Endothelial cell of umbilical vein (primary cell): ENCODE data around the gene S100A3. TPM values are rescaled to one million over a fixed set of nuclear protein-coding genes. Genes with fewer than 3 reads are reported as not detected.

Source experiments
- BruUV-seq: library from RNA; stranded (reverse); fragments of 400-500 nt; replicated peaks from 2 replicates; lab custom pipeline; 2021; lab: Mats Ljungman, UMichigan
- CTCF ChIA-PET: fragments of 300-600, 350-600 bp; sonication (Branson Sonifier 250); formaldehyde crosslinking; loops from one replicate; lab custom pipeline; 2021; ENCODE audit warnings: antibody characterized with exemption, inconsistent platforms; lab: Charles Lee
- POLR2A ChIA-PET: fragments of 300-600, 350-600 bp; sonication (Branson Sonifier 250); formaldehyde crosslinking; loops from one replicate; lab custom pipeline; 2021; ENCODE audit warnings: antibody characterized with exemption, inconsistent platforms; lab: Charles Lee
- DNase-seq: peaks from one replicate; pipeline ENCODE4 v3.0.0-alpha.2; 2011; ENCODE audit warnings: low read depth, low spot score
- FAIRE-seq: peaks from 2 replicates; lab custom pipeline; 2011; peaks lifted over from hg19 to GRCh38; lab: Jason Lieb, UNC
- H2AFZ ChIP-seq: 2 replicates; pipeline ENCODE4 v1.6.0; 2012; ENCODE audit warnings: low read depth, low read length, control low read depth, inconsistent platforms
- H3K27ac ChIP-seq: 2 replicates; pipeline ENCODE4 v1.5.1; 2011; ENCODE audit warnings: low read depth, mild to moderate bottlenecking, control low read depth, low read length, moderate library complexity; ENCODE audit not compliant: insufficient read depth
- H3K27me3 ChIP-seq, 2 experiments: 2 replicates each; pipeline versions ENCODE4 v1.6.0 to v1.6.1; 2011; ENCODE audit warnings: low read length in 2 of 2, mixed read lengths in 1 of 2; ENCODE audit not compliant: control insufficient read depth in 2 of 2, insufficient read depth in 2 of 2
- H3K36me3 ChIP-seq, 2 experiments: 2 replicates in 1 of 2; 3 replicates in 1 of 2; pipeline ENCODE4 v1.5.1; 2011; ENCODE audit warnings: low read length in 2 of 2, mild to moderate bottlenecking in 1 of 2, moderate library complexity in 1 of 2; ENCODE audit not compliant: control insufficient read depth in 2 of 2, insufficient read depth in 2 of 2; ENCODE audit errors: extremely low read depth in 1 of 2
- H3K4me1 ChIP-seq: 3 replicates; pipeline ENCODE4 v1.5.1; 2011; ENCODE audit warnings: mild to moderate bottlenecking, low read length; ENCODE audit not compliant: control insufficient read depth, insufficient read depth; ENCODE audit errors: extremely low read depth
- H3K4me2 ChIP-seq: 2 replicates; pipeline ENCODE4 v1.6.1; 2011; ENCODE audit warnings: low read length, control low read depth, mixed read lengths; ENCODE audit not compliant: insufficient read depth
- H3K4me3 ChIP-seq, 3 experiments: fragments of 200-600 bp in 1 of 3; sonication (generic), shearing (Covaris generic) in 1 of 3; replicated peaks in 1 of 3; 2 replicates each; pipeline ENCODE4 v1.5.1; 2011 to 2016; ENCODE audit warnings: control low read depth in 3 of 3, low read length in 3 of 3, mild to moderate bottlenecking in 2 of 3, inconsistent platforms in 1 of 3, low read depth in 1 of 3, moderate library complexity in 1 of 3; ENCODE audit not compliant: insufficient read depth in 1 of 3
- H3K79me2 ChIP-seq: 2 replicates; pipeline ENCODE4 v1.6.0; 2012; ENCODE audit warnings: low read length, inconsistent platforms; ENCODE audit not compliant: control insufficient read depth, insufficient read depth
- H3K9ac ChIP-seq: replicated peaks from 2 replicates; pipeline ENCODE3; 2011; ENCODE audit warnings: low read length, control low read depth; ENCODE audit not compliant: insufficient read depth; ENCODE audit errors: extremely low read depth
- H3K9me1 ChIP-seq: replicated peaks from 3 replicates; pipeline ENCODE4 v1.6.0; 2011; ENCODE audit warnings: mild to moderate bottlenecking, low read length; ENCODE audit not compliant: control insufficient read depth, insufficient read depth; ENCODE audit errors: extremely low read depth
- H3K9me3 ChIP-seq: replicated peaks from 2 replicates; pipeline ENCODE4 v1.5.1; 2012; ENCODE audit warnings: low read length, inconsistent platforms; ENCODE audit not compliant: control insufficient read depth, insufficient read depth
- H4K20me1 ChIP-seq: replicated peaks from 2 replicates; pipeline ENCODE3; 2011; ENCODE audit warnings: mild to moderate bottlenecking, low read length; ENCODE audit not compliant: control insufficient read depth, insufficient read depth; ENCODE audit errors: extremely low read depth
- EZH2 ChIP-seq: IDR thresholded peaks from 2 replicates; pipeline ENCODE4 v1.6.1; 2012; ENCODE audit warnings: borderline replicate concordance, low read depth, mild to moderate bottlenecking, moderate library complexity, low read length, inconsistent platforms; ENCODE audit not compliant: severe bottlenecking
- FOS ChIP-seq: IDR thresholded peaks from 2 replicates; pipeline ENCODE4 v1.6.1; 2011; ENCODE audit warnings: mild to moderate bottlenecking, low read length, moderate library complexity, borderline replicate concordance; ENCODE audit not compliant: insufficient read depth
- GATA2 ChIP-seq: IDR thresholded peaks from 2 replicates; pipeline ENCODE4 v1.7.0; 2011; ENCODE audit warnings: low read depth, mild to moderate bottlenecking, moderate library complexity, mixed read lengths, low read length; ENCODE audit not compliant: insufficient read length, insufficient read depth
- JUN ChIP-seq: IDR thresholded peaks from 2 replicates; pipeline ENCODE4 v1.6.1; 2011; ENCODE audit warnings: borderline replicate concordance, low read depth; ENCODE audit not compliant: insufficient read length, insufficient read depth
- MYC ChIP-seq: IDR thresholded peaks from one replicate; pipeline ENCODE4 v1.6.1; 2011; ENCODE audit warnings: mild to moderate bottlenecking, low read depth, low read length
- POLR2A ChIP-seq: IDR thresholded peaks from 2 replicates; pipeline ENCODE4 v1.6.1; 2012; ENCODE audit warnings: low read depth, mild to moderate bottlenecking, control low read depth, low read length
- POLR2AphosphoS5 ChIP-seq: IDR thresholded peaks from 2 replicates; pipeline ENCODE4 v1.6.1; 2012; ENCODE audit warnings: low read depth, mild to moderate bottlenecking, control low read depth, low read length, moderate library complexity; ENCODE audit not compliant: insufficient read depth
- dilution Hi-C: fragments of 300-500 bp; cut with MboI; formaldehyde crosslinking; loops from one replicate; pipeline ENCODE4 v1.15.0; 2019; ENCODE audit warnings: low sequenced_read_pairs; ENCODE audit not compliant: extremely low pct_ligation_motif_present
- intact Hi-C: fragments of 100-400 bp; cut with micrococcal nuclease; formaldehyde crosslinking; loops from one replicate; pipeline ENCODE4 v1.10.0; 2022
- polyA plus RNA-seq, 4 experiments: library from polyadenylated mRNA; depleted of rRNA in 3 of 4; stranded (reverse) in 3 of 4; unstranded in 1 of 4; fragments of >200 nt; gene quantifications; 2 replicates each; pipeline versions ENCODE4 v1.2.1 to v1.2.3, GENCODE V29; 2011 to 2012; ENCODE audit warnings: missing spikeins in 1 of 4
- total RNA-seq: library from RNA; stranded (reverse); gene quantifications from 2 replicates; pipeline ENCODE4 v1.2.3, GENCODE V29; 2021
- TF ChIP-seq, protein P1 (sequence below), 2 donors: IDR thresholded peaks; 1 replicate in 1 of 2; 2 replicates in 1 of 2; pipeline ENCODE4 v1.5.1; 2011; ENCODE audit warnings: low read length in 2 of 2, mild to moderate bottlenecking in 2 of 2, moderate library complexity in 2 of 2, control low read depth in 1 of 2, inconsistent platforms in 1 of 2, low read depth in 1 of 2; ENCODE audit not compliant: insufficient read depth in 1 of 2; ENCODE audit errors: extremely low read depth in 1 of 2
- TF ChIP-seq, protein P2 (sequence below): IDR thresholded peaks from 2 replicates; pipeline ENCODE4 v1.6.1; 2011; ENCODE audit not compliant: insufficient read depth, insufficient read length

S100A3 gene
- total and polyA plus RNA-seq, 2 donors (not counting 3 experiments of a cell fraction or from before 2014, with no cell fraction given) = 0.42 to 1.3 TPM

DNA sequence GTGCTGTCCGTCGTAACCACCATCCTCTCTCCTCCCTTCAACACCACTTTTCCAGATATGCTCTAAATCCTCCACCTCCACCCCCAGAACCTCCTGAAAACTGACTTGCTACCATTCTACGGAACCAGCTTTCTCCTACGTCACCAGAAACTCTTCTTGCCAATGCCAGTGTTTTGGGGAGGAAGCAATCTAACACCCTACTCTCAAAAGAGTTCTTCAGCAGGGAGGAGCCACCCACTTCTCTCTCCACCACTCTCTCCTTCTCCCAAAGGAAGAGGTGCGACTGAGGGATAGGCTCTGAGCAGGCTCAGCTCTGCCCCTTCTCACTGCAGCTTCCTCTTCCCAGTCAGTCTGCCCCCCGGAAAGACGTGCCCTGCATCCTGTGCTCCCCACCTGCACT is 22.6 kb upstream of the S100A3 start:
- BruUV-seq = no TSS peak
- H3K9me3 ChIP-seq = no peaks in the 10 kb centered on the region
- no peak overlapping the region for H3K27ac ChIP-seq
- dilution Hi-C loops (no loop called here), intact Hi-C loops (loop anchor here (1.0 to 2.0 kb wide), 9 partner anchors 27 to 415 kb away; partner anchors contain the start of genes CHTOP, RAB13, S100A13 and SNAPIN)
- no peaks in the 10 kb centered on the region for H3K27me3 ChIP-seq
- CTCF ChIA-PET = interaction anchor here (0.6 to 6.3 kb wide), 28 partner anchors 8 to 416 kb away, joined by 3 to 216 read pairs (median 10); partner anchors contain the start of genes CHTOP, S100A1, S100A13 and S100A14
- TF ChIP-seq, protein P1, sequence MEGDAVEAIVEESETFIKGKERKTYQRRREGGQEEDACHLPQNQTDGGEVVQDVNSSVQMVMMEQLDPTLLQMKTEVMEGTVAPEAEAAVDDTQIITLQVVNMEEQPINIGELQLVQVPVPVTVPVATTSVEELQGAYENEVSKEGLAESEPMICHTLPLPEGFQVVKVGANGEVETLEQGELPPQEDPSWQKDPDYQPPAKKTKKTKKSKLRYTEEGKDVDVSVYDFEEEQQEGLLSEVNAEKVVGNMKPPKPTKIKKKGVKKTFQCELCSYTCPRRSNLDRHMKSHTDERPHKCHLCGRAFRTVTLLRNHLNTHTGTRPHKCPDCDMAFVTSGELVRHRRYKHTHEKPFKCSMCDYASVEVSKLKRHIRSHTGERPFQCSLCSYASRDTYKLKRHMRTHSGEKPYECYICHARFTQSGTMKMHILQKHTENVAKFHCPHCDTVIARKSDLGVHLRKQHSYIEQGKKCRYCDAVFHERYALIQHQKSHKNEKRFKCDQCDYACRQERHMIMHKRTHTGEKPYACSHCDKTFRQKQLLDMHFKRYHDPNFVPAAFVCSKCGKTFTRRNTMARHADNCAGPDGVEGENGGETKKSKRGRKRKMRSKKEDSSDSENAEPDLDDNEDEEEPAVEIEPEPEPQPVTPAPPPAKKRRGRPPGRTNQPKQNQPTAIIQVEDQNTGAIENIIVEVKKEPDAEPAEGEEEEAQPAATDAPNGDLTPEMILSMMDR (IDR thresholded peaks at IDR 0.05; ENCODE audit: extremely low read depth in 1 of 2, insufficient read depth in 1 of 2, low read depth in 1 of 2, low read length in 2 of 2) = no peak
- TF ChIP-seq POLR2AphosphoS5 (no peak), FOS (no peak), GATA2 (no peak), EZH2 (no peak), JUN (no peak), POLR2A (no peak), MYC (no peak)
- TF ChIP-seq, protein P2, sequence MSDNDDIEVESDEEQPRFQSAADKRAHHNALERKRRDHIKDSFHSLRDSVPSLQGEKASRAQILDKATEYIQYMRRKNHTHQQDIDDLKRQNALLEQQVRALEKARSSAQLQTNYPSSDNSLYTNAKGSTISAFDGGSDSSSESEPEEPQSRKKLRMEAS = no peak
- no peak for FAIRE-seq
- no peak overlapping the region for H3K4me2 ChIP-seq
- H4K20me1 ChIP-seq = no peaks in the 10 kb centered on the region
- H2AFZ ChIP-seq = no peak overlapping the region
- no peak overlapping the region for H3K4me3 ChIP-seq
- H3K4me1 ChIP-seq = peaks cover 24% of the 10 kb centered on the region
- no peaks in the 10 kb centered on the region for H3K79me2 ChIP-seq
- no peak overlapping the region for H3K9ac ChIP-seq
- POLR2A ChIA-PET = interaction anchor here (0.7 to 1.0 kb wide), 4 partner anchors 37 to 63 kb away, joined by 3 to 6 read pairs (median 4); partner anchors contain the start of genes CHTOP and S100A16
- H3K36me3 ChIP-seq = no peaks in the 10 kb centered on the region
- DNase-seq = no peak
- no peaks in the 10 kb centered on the region for H3K9me1 ChIP-seq
